Measurements from ENCODE around the gene CPT1A. TPM values are rescaled to one million over a fixed set of nuclear protein-coding genes. Genes with fewer than 3 reads are reported as not detected.
A peak's percentile ranks its signal among the peaks of the same experiment; 100 is the strongest.

Gene CPT1A
- total RNA-seq, 1 donor, result 29.3 TPM

DNA sequence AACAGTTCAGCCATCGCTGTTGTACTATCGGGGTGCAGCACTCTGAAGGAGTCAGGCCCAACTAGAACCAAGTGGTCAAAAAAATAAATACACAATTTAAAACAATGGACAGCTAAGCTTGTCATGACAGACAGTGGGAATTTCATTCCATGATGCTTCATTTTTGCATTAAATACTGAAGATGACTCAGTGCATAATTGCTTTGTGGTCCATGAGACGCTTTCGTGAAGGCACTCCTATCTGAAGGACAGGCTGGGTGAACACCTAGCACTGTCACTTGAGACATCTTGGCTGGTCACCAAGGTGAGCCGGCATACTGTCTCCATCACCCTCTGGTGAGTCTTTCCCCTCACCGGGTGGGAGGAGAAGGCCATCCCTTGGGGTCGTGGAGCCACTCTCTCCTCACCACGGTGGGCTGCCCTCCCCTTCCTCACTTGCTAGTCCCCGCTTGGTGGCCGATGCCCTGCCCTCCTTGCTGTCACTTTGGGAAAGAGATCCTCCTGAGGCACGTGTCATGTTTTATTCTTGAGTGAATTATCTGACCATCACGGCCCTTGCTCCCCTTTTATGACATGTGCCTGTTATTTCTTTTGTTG is 85.4 kb downstream of the CPT1A start:
- Histone ChIP-seq H3K27me3 (ENCODE audit: insufficient read depth, low read length) (no peaks in the 10 kb centered on the region), H3K27ac (ENCODE audit: low read depth, low read length) (no peak overlapping the region), H3K4me3 (ENCODE audit: insufficient read depth, low read length) (no peak overlapping the region), H3K36me3 (ENCODE audit: insufficient read depth, low read length) (peaks cover 35% of the 10 kb centered on the region), H3K4me2 (ENCODE audit: insufficient read depth, low read length) (no peak overlapping the region), H3K9me3 (ENCODE audit: low read depth, low read length) (no peaks in the 10 kb centered on the region), H3K4me1 (ENCODE audit: insufficient read depth, low read length) (no peaks in the 10 kb centered on the region), H4K20me1 (ENCODE audit: insufficient read depth, low read length) (peaks cover 4% of the 10 kb centered on the region), H3K79me2 (ENCODE audit: insufficient read depth, low read length) (no peaks in the 10 kb centered on the region), H2AFZ (ENCODE audit: low read length) (no peak overlapping the region)
- TF ChIP-seq, protein P1, sequence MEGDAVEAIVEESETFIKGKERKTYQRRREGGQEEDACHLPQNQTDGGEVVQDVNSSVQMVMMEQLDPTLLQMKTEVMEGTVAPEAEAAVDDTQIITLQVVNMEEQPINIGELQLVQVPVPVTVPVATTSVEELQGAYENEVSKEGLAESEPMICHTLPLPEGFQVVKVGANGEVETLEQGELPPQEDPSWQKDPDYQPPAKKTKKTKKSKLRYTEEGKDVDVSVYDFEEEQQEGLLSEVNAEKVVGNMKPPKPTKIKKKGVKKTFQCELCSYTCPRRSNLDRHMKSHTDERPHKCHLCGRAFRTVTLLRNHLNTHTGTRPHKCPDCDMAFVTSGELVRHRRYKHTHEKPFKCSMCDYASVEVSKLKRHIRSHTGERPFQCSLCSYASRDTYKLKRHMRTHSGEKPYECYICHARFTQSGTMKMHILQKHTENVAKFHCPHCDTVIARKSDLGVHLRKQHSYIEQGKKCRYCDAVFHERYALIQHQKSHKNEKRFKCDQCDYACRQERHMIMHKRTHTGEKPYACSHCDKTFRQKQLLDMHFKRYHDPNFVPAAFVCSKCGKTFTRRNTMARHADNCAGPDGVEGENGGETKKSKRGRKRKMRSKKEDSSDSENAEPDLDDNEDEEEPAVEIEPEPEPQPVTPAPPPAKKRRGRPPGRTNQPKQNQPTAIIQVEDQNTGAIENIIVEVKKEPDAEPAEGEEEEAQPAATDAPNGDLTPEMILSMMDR (IDR thresholded peaks at IDR 0.05; ENCODE audit: extremely low read depth, low read depth, low read length), result no peak
- no peak for DNase-seq (ENCODE audit: insufficient read length, low spot score, missing footprints)

GRCh38 chr11:68753300-68753699 is 88.4 kb downstream of the CPT1A start:
- H3K4me1 ChIP-seq (ENCODE audit: insufficient read depth, low read length), result no peaks in the 10 kb centered on the region
- DNase-seq (ENCODE audit: insufficient read length, low spot score, missing footprints), result no peak
- H3K4me3 ChIP-seq (ENCODE audit: insufficient read depth, low read length), result no peak overlapping the region
- H3K4me2 ChIP-seq (ENCODE audit: insufficient read depth, low read length), result no peak overlapping the region
- peaks cover 22% of the 10 kb centered on the region for H3K36me3 ChIP-seq (ENCODE audit: insufficient read depth, low read length)
- TF ChIP-seq, protein P1 (IDR thresholded peaks at IDR 0.05; ENCODE audit: extremely low read depth, low read depth, low read length), result no peak
- H3K27me3 ChIP-seq (ENCODE audit: insufficient read depth, low read length), result no peaks in the 10 kb centered on the region
- no peaks in the 10 kb centered on the region for H3K9me3 ChIP-seq (ENCODE audit: low read depth, low read length)
- no peaks in the 10 kb centered on the region for H3K79me2 ChIP-seq (ENCODE audit: insufficient read depth, low read length)
- no peak overlapping the region for H3K27ac ChIP-seq (ENCODE audit: low read depth, low read length)
- H4K20me1 ChIP-seq (ENCODE audit: insufficient read depth, low read length), result peaks cover 4% of the 10 kb centered on the region
- no peak overlapping the region for H2AFZ ChIP-seq (ENCODE audit: low read length)

GRCh38 chr11:68751331-68751856 is 90.3 kb downstream of the CPT1A start, which contains the start of gene TESMIN:
Gene TESMIN (minus strand): TSS chr11:68751520. CDS start chr11:68750660, 860 bp downstream.
- no peak within 1 kb of the TSS for H3K27ac ChIP-seq (ENCODE audit: low read depth, low read length)
- no peaks in the 10 kb centered on the region for H3K9me3 ChIP-seq (ENCODE audit: low read depth, low read length)
- peaks cover 4% of the 10 kb centered on the region for H4K20me1 ChIP-seq (ENCODE audit: insufficient read depth, low read length)
- H3K4me2 ChIP-seq (ENCODE audit: insufficient read depth, low read length), result peak within 1 kb of the TSS; percentile 54
- peak within 1 kb of the TSS; percentile 59 for H3K4me3 ChIP-seq (ENCODE audit: insufficient read depth, low read length)
- no peaks in the 10 kb centered on the region for H3K4me1 ChIP-seq (ENCODE audit: insufficient read depth, low read length)
- no peak within 1 kb of the TSS for H2AFZ ChIP-seq (ENCODE audit: low read length)
- H3K36me3 ChIP-seq (ENCODE audit: insufficient read depth, low read length), result peaks cover 4% of the 10 kb centered on the region
- peak; percentile 95 for DNase-seq (ENCODE audit: insufficient read length, low spot score, missing footprints)
- H3K79me2 ChIP-seq (ENCODE audit: insufficient read depth, low read length), result no peaks in the 10 kb centered on the region
- no peaks in the 10 kb centered on the region for H3K27me3 ChIP-seq (ENCODE audit: insufficient read depth, low read length)
- TF ChIP-seq, protein P1 (IDR thresholded peaks at IDR 0.05; ENCODE audit: extremely low read depth, low read depth, low read length), result no peak

DNA sequence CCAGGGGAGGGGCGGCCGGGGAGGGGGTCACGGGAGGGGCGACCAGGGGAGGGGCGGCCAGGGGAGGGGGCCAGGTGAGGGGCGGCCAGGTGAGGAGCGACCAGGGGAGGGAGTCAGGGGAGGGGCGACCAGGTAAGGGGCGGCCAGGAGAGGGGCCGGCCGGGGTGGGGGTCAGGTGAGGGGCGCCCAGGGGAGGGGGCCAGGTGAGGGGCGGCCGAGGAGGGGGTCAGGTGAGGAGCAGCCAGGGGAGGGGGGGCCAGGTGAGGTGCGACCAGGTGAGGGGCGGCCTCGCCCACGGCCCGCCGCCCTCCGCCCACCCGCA is 90.8 kb downstream of the CPT1A start:
- no peak for DNase-seq (ENCODE audit: insufficient read length, low spot score, missing footprints)
- Histone ChIP-seq H3K9me3 (ENCODE audit: low read depth, low read length) (no peaks in the 10 kb centered on the region), H4K20me1 (ENCODE audit: insufficient read depth, low read length) (no peaks in the 10 kb centered on the region), H3K4me3 (ENCODE audit: insufficient read depth, low read length) (peak overlapping the region; percentile 59), H3K27ac (ENCODE audit: low read depth, low read length) (no peak overlapping the region), H3K27me3 (ENCODE audit: insufficient read depth, low read length) (no peaks in the 10 kb centered on the region), H3K4me1 (ENCODE audit: insufficient read depth, low read length) (no peaks in the 10 kb centered on the region), H2AFZ (ENCODE audit: low read length) (no peak overlapping the region), H3K36me3 (ENCODE audit: insufficient read depth, low read length) (no peaks in the 10 kb centered on the region), H3K79me2 (ENCODE audit: insufficient read depth, low read length) (no peaks in the 10 kb centered on the region), H3K4me2 (ENCODE audit: insufficient read depth, low read length) (peak overlapping the region; percentile 54)
- TF ChIP-seq, protein P1 (IDR thresholded peaks at IDR 0.05; ENCODE audit: extremely low read depth, low read depth, low read length), result no peak
